Fibroblast of pulmonary artery (primary cell): ENCODE measurements around the gene PDE7B.

ENCODE experiments used
- DNase-seq: peaks from one replicate; pipeline ENCODE4 v3.0.0-alpha.2; 2010; ENCODE audit warnings: low read depth
- H3K4me3 ChIP-seq: replicated peaks from 2 replicates; pipeline ENCODE4 v1.5.1; 2011; ENCODE audit warnings: low read depth, mild to moderate bottlenecking, control low read depth, low read length, moderate library complexity
- CTCF ChIP-seq: IDR thresholded peaks from 2 replicates; pipeline ENCODE4 v1.5.1; 2011; ENCODE audit warnings: mild to moderate bottlenecking, control low read depth, low read length, inconsistent platforms; ENCODE audit errors: missing control alignments

The PDE7B gene

GRCh38 chr6:136014454-136015437 lies 163.2 kb downstream of the PDE7B start:
- DNase-seq, result peak; percentile 99
- peak overlapping the region; percentile 5 for H3K4me3 ChIP-seq
- no peak for TF ChIP-seq CTCF

- no peak for TF ChIP-seq CTCF
- peak overlapping the region; percentile 13 for H3K4me3 ChIP-seq
- peak; percentile 49 for DNase-seq
These were observed 164.0 kb downstream of the PDE7B start for GRCh38 chr6:136015531-136015930.

GRCh38 chr6:136016228-136017225 lies 165.0 kb downstream of the PDE7B start:
- no peak for DNase-seq
- no peak for TF ChIP-seq CTCF
- H3K4me3 ChIP-seq, result no peak overlapping the region

- DNase-seq, result no peak
- no peak overlapping the region for H3K4me3 ChIP-seq
- TF ChIP-seq CTCF, result no peak
These were observed 169.2 kb downstream of the PDE7B start for GRCh38 chr6:136020691-136021090.

- no peak for DNase-seq
These were observed 170.8 kb downstream of the PDE7B start for GRCh38 chr6:136022224-136022874.

More at GRCh38 chr6:136022224-136022874, 170.8 kb downstream of the PDE7B start:
- TF ChIP-seq CTCF, result no peak
- no peak overlapping the region for H3K4me3 ChIP-seq
